Smooth muscle cell (in vitro differentiated cells): ENCODE data around the gene PRAMEF4. TPM values are rescaled to one million over a fixed set of nuclear protein-coding genes. Genes with fewer than 3 reads are reported as not detected.
"Not testable (repeated sequence)": the region's sequence is repeated elsewhere in the genome, so short reads cannot be mapped to it uniquely, and the experiment has no call there.

Experiments used
- DNase-seq: peaks from one replicate; lab custom pipeline; 2025; ENCODE audit not compliant: unreplicated experiment; lab: John Stamatoyannopoulos, UW
- H2AFZ ChIP-seq: fragments of 200-600 bp; sonication (generic); 2 replicates; pipeline ENCODE4 v1.6.0; 2016; ENCODE audit warnings: antibody characterized with exemption, low read depth, mild to moderate bottlenecking
- H3F3A ChIP-seq: fragments of 200-600 bp; sonication (generic); 2 replicates; pipeline ENCODE4 v1.6.0; 2017; ENCODE audit warnings: antibody characterized with exemption, low read depth
- H3K27ac ChIP-seq: fragments of 200-600 bp; sonication (generic); 2 replicates; pipeline ENCODE4 v1.5.1; 2016; ENCODE audit warnings: low read depth, mild to moderate bottlenecking
- H3K27me3 ChIP-seq: fragments of 200-600 bp; sonication (generic); 2 replicates; pipeline ENCODE4 v1.6.1; 2016; ENCODE audit warnings: low read depth, mild to moderate bottlenecking
- H3K36me3 ChIP-seq: fragments of 200-600 bp; sonication (generic); 2 replicates; pipeline ENCODE4 v1.5.1; 2016; ENCODE audit warnings: low read depth
- H3K4me1 ChIP-seq: fragments of 200-600 bp; sonication (generic); 2 replicates; pipeline ENCODE4 v1.5.1; 2016; ENCODE audit warnings: low read depth
- H3K4me2 ChIP-seq: fragments of 200-600 bp; sonication (generic); 2 replicates; pipeline ENCODE4 v1.6.0; 2016; ENCODE audit warnings: mild to moderate bottlenecking
- H3K4me3 ChIP-seq: fragments of 200-600 bp; sonication (generic); 2 replicates; pipeline ENCODE4 v1.5.1; 2016; ENCODE audit warnings: mild to moderate bottlenecking
- H3K79me2 ChIP-seq: fragments of 200-600 bp; sonication (generic); 2 replicates; pipeline ENCODE4 v1.6.0; 2016; ENCODE audit warnings: low read depth, mild to moderate bottlenecking
- H3K9ac ChIP-seq: fragments of 200-600 bp; sonication (generic); 2 replicates; pipeline ENCODE4 v1.6.0; 2016; ENCODE audit warnings: low read depth
- H3K9me3 ChIP-seq: fragments of 200-600 bp; sonication (generic); replicated peaks from 2 replicates; pipeline ENCODE4 v1.5.1; 2016; ENCODE audit warnings: low read depth
- H4K20me1 ChIP-seq: fragments of 200-600 bp; sonication (generic); 2 replicates; pipeline ENCODE4 v1.6.0; 2016; ENCODE audit warnings: low read depth
- WGBS: methylation state at CpG from one replicate; pipeline ENCODE4 v1.1.7; 2016; ENCODE audit warnings: low lambda C conversion rate; 5-methylcytosine and 5-hydroxymethylcytosine counted together
- polyA plus RNA-seq: library from polyadenylated mRNA; unstranded; fragments of >200 nt; fragmentation: Nextera tagmentation; extraction: Ambion mirVana; gene quantifications from 2 replicates; pipeline ENCODE4 v1.2.1, GENCODE V29; 2016
- total RNA-seq: library from RNA; depleted of rRNA; stranded (reverse); fragments of >200 nt; gene quantifications from 2 replicates; pipeline ENCODE4 v1.2.3, GENCODE V29; 2014
- TF ChIP-seq, protein P1 (sequence below): fragments of 200-600 bp; sonication (generic); IDR thresholded peaks from 2 replicates; pipeline ENCODE4 v1.5.1; 2017; ENCODE audit warnings: borderline replicate concordance, mild to moderate bottlenecking, antibody characterized with exemption; ENCODE audit not compliant: insufficient read depth, poor library complexity, severe bottlenecking

PRAMEF4 gene
- total and polyA plus RNA-seq, 2 experiments from 2014 or later: not detected

DNA sequence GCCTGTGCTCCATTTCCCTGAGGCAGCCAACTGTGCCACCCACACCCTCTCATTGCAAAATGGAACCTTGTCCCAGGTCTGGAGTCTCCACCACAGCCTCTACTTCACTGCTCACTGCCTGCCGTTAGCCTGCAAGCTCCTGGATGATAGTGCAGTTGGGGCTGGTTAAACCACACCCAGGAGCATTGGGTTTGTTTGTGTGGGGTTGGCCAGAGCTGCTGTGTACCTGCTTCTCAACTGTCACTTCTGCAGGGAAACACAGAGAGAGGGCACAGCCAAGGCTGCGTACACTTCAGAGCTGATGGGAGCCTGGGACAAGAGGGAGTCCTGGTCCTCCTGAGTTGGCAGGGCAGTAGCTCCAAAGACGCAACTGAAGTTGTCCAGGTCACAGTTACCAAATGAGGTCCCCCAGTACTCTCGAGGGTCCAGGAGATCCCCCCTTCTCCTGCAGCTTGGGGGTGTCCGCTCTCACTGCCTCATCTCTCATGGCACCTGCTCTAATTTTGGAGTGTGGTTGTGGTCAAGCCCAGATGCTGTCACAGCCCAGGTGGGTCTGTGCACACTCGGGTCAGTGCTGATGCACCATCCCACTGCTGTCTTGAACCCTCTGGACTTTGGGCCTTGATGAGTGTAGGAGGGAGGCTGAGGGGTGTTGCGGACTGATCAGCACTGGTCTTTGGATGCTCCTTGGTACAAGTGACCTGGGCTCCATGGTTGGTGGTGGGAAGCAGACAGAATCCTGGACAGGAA lies 22.7 kb downstream of the PRAMEF4 start:
- WGBS: 89% methylated on average over 5 of the region's 7 CpGs
- H3K9ac ChIP-seq, DNase-seq, H3K4me2 ChIP-seq, H3K27ac ChIP-seq, H3K27me3 ChIP-seq, H3K4me3 ChIP-seq, H3K36me3 ChIP-seq, H4K20me1 ChIP-seq, H3K4me1 ChIP-seq, H3K79me2 ChIP-seq, H3F3A ChIP-seq, H2AFZ ChIP-seq, H3K9me3 ChIP-seq: not testable (repeated sequence)

DNA sequence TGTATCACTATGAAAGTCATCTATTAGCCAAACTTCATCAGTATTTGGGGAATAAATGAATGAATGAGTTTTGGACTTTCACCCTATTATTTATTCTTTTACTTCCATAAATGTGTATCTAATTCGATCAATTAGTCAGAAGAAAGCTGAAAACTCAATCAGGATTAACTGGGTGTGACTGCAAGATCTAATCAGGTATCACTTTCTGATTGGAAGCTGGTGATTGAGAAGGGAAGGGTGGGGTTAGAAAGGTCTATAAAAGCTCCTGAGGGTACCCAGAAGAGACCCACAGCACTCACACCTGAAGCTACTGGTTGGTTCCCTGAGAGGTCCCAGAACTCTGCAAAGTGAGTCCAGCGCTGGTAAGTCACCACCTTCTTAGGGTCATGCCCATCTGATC lies 29.2 kb downstream of the PRAMEF4 start, which contains the start of gene PRAMEF2:
Gene PRAMEF2, plus strand, starts transcription at position 301 of the 400 bp plus-strand sequence. CDS start 1,924 bp downstream, outside the sequence.
- DNase-seq, H3K27me3 ChIP-seq, H4K20me1 ChIP-seq, H3K4me1 ChIP-seq, H3K9me3 ChIP-seq, H2AFZ ChIP-seq, H3K4me2 ChIP-seq, H3K9ac ChIP-seq, H3K27ac ChIP-seq, H3K36me3 ChIP-seq, H3K79me2 ChIP-seq, H3K4me3 ChIP-seq, H3F3A ChIP-seq: not testable (repeated sequence)
- 25% methylated on average over 2 of the region's 2 CpGs for WGBS

DNA sequence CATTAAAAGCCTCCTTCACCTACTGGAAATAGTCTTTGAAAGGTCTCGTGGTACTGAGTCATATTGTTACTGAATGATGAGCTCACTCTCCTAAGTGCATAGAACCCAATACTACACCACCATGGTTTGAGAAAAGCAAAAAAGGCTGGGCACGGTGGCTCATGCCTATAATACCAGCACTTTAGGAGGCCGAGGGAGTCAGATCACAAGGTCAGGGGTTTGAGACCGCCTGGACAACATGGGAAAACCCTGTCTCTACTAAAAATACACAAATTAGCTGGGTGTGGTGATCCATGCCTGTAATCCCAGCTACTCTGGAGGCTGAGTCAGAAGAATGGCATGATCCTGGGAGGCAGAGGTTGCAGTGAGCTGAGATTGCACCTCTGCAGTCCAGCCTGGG lies 34.2 kb downstream of the PRAMEF4 start:
- H3K4me1 ChIP-seq: no peaks in the 10 kb centered on the region
- H2AFZ ChIP-seq: no peak overlapping the region
- H3K9me3 ChIP-seq: peaks cover 3% of the 10 kb centered on the region
- no peak overlapping the region for H3K27ac ChIP-seq
- H3K9ac ChIP-seq: no peak overlapping the region
- TF ChIP-seq, protein P1, sequence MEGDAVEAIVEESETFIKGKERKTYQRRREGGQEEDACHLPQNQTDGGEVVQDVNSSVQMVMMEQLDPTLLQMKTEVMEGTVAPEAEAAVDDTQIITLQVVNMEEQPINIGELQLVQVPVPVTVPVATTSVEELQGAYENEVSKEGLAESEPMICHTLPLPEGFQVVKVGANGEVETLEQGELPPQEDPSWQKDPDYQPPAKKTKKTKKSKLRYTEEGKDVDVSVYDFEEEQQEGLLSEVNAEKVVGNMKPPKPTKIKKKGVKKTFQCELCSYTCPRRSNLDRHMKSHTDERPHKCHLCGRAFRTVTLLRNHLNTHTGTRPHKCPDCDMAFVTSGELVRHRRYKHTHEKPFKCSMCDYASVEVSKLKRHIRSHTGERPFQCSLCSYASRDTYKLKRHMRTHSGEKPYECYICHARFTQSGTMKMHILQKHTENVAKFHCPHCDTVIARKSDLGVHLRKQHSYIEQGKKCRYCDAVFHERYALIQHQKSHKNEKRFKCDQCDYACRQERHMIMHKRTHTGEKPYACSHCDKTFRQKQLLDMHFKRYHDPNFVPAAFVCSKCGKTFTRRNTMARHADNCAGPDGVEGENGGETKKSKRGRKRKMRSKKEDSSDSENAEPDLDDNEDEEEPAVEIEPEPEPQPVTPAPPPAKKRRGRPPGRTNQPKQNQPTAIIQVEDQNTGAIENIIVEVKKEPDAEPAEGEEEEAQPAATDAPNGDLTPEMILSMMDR: no peak
- no peaks in the 10 kb centered on the region for H4K20me1 ChIP-seq
- no peaks in the 10 kb centered on the region for H3K36me3 ChIP-seq
- H3K4me2 ChIP-seq: no peak overlapping the region
- H3K4me3 ChIP-seq: no peak overlapping the region
- no peaks in the 10 kb centered on the region for H3F3A ChIP-seq
- H3K79me2 ChIP-seq: no peaks in the 10 kb centered on the region
- WGBS: 46% methylated on average over 4 of the region's 4 CpGs
- H3K27me3 ChIP-seq: no peaks in the 10 kb centered on the region
- no peak for DNase-seq

DNA sequence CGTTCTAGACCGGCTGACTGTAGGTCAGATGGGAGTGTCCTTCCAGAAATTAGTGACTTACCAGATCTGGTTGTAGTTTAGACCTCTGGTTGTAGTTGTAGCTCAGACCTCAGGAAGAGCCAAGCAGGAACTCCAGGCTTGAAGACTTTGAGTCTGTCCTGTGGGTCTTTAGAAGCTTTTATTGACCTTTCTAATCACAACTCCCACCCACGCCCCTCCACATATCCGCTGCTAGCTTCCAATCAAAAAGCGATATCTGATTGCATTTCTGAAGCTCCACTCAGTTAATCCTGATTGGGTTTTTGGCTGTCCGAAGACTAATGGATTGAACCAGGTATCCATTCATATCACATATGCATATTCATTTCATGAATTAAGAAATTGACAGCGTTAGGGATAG lies 37.4 kb downstream of the PRAMEF4 start, which contains the start of gene HNRNPCL1:
Gene HNRNPCL1, minus strand, starts transcription at position 101 of the 400 bp plus-strand sequence. CDS start 431 bp downstream, outside the sequence.
- H3K4me3 ChIP-seq, H3K79me2 ChIP-seq, H3K4me1 ChIP-seq, H3K36me3 ChIP-seq, H3F3A ChIP-seq, H3K27ac ChIP-seq, H3K4me2 ChIP-seq, H2AFZ ChIP-seq, H4K20me1 ChIP-seq, H3K9ac ChIP-seq, H3K27me3 ChIP-seq, H3K9me3 ChIP-seq, DNase-seq: not testable (repeated sequence)
- 74% methylated on average over 7 of the region's 7 CpGs for WGBS

DNA sequence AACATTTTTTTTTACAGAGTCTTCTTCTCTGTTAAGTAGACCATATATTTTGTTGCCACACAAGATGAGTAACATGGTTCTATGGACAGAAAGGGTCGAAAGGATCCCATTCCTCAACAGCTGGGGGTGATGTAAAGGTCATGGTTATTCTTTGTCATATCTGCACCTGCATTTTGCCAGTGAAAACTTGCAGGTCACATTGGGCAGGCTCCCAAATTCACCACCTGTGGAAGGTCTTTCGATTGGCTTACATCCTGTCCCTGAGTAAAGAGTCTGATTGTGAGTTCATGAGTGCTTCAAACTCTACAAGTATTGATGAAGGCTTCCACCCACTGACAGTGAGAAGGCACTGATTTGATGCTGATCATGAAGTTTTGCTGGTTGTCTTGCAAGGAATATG lies 52.8 kb downstream of the PRAMEF4 start:
- DNase-seq, H3K9ac ChIP-seq, H2AFZ ChIP-seq, H3F3A ChIP-seq, H3K4me1 ChIP-seq, H3K27ac ChIP-seq, H3K27me3 ChIP-seq, H3K36me3 ChIP-seq, H3K79me2 ChIP-seq, H3K9me3 ChIP-seq, H3K4me2 ChIP-seq, H4K20me1 ChIP-seq, H3K4me3 ChIP-seq: not testable (repeated sequence)
- WGBS: 58% methylated on average over 2 of the region's 2 CpGs

DNA sequence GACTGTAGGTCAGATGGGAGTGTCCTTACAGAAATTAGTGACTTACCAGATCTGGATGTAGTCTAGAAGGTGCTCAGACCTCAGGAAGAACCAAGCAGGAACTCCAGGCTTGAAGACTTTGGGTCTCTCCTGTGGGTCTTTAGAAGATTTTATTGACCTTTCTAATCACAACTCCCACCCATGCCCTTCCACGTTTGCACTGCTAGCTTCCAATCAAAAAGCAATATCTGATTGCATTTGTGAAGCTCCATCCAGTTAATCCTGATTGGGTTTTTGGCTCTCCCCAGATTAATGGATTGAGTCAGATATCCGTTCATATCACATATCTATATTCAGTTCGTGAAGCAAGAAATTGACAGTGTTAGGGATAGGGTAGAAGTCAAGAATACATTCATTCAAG lies 54.7 kb downstream of the PRAMEF4 start, which contains the start of gene PRAMEF11:
Gene PRAMEF11, minus strand, starts transcription at position 101 of the 400 bp plus-strand sequence. CDS start 2,621 bp downstream, outside the sequence.
- 38% methylated on average over 3 of the region's 3 CpGs for WGBS

More for the DNA sequence above, 54.7 kb downstream of the PRAMEF4 start, which contains the start of gene PRAMEF11:
- H3K27me3 ChIP-seq, H3K4me3 ChIP-seq, H2AFZ ChIP-seq, H3K4me1 ChIP-seq, H3K79me2 ChIP-seq, H3K27ac ChIP-seq, DNase-seq, H4K20me1 ChIP-seq, H3K36me3 ChIP-seq, H3K4me2 ChIP-seq, H3K9ac ChIP-seq, H3F3A ChIP-seq, H3K9me3 ChIP-seq: not testable (repeated sequence)
